Chondrocyte (in vitro differentiated cells): Measurements from ENCODE around the gene ANO2. TPM values are rescaled to one million over a fixed set of nuclear protein-coding genes. Genes with fewer than 3 reads are reported as not detected.
"Not testable (repeated sequence)": the region's sequence is repeated elsewhere in the genome, so short reads cannot be mapped to it uniquely, and the experiment has no call there.

Experiments used
- DNase-seq: peaks from one replicate; pipeline ENCODE4 v3.0.0; 2021; ENCODE audit warnings: mixed read lengths, low spot score
- H3K27ac Mint-ChIP-seq: one replicate; pipeline ENCODE4 v1.8.0; 2021; ENCODE audit warnings: mild to moderate bottlenecking, moderate library complexity, mixed read lengths; ENCODE audit not compliant: unreplicated experiment
- H3K27me3 Mint-ChIP-seq: 2 replicates; pipeline ENCODE4 v1.8.0; 2021; ENCODE audit warnings: low read depth, mixed read lengths
- H3K36me3 Mint-ChIP-seq: 2 replicates; pipeline ENCODE4 v1.8.0; 2021; ENCODE audit warnings: low read depth, mixed read lengths
- H3K4me1 Mint-ChIP-seq: 2 replicates; pipeline ENCODE4 v1.8.0; 2021; ENCODE audit warnings: low read depth, mild to moderate bottlenecking, mixed read lengths
- H3K4me3 Mint-ChIP-seq: one replicate; pipeline ENCODE4 v1.8.0; 2021; ENCODE audit warnings: mild to moderate bottlenecking, moderate library complexity, mixed read lengths; ENCODE audit not compliant: unreplicated experiment
- H3K9me3 Mint-ChIP-seq: 2 replicates; pipeline ENCODE4 v1.8.0; 2021; ENCODE audit warnings: low read depth, mixed read lengths
- total RNA-seq: library from RNA; stranded (reverse); gene quantifications from 3 replicates; pipeline ENCODE4 v1.2.1, GENCODE V29; 2021
- TF ChIP-seq, protein P1 (sequence below): fragments of 200-600 bp; sonication (generic); IDR thresholded peaks from 2 replicates; pipeline ENCODE4 v1.5.0; 2021; ENCODE audit warnings: antibody characterized with exemption, mild to moderate bottlenecking, moderate library complexity

ANO2 gene
- total RNA-seq, 1 donor from 2014 or later: 0.47 TPM

DNA sequence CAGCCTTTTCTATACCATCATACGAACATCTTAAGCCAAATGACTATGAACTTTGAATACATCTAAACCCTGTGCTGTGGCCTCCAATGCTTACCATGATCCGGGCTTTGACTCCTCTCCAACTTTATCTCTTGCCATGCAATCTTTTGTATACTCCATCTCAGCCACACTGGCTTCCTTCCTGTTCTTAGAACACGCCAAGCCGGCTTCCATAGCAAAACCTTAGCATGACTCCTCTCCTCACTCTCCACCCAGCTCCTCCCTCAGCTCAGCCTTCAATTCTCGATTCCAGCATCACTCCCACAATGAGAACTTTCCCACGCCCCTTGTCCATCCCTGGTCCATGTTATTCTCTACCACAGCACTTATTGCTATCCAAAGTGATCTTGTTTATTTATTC, 284.8 kb downstream of the ANO2 start:
- no peak overlapping the region for H3K27ac Mint-ChIP-seq
- H3K4me3 Mint-ChIP-seq: no peak overlapping the region
- H3K4me1 Mint-ChIP-seq: peaks cover 3% of the 10 kb centered on the region
- no peaks in the 10 kb centered on the region for H3K27me3 Mint-ChIP-seq
- DNase-seq: no peak
- TF ChIP-seq, protein P1, sequence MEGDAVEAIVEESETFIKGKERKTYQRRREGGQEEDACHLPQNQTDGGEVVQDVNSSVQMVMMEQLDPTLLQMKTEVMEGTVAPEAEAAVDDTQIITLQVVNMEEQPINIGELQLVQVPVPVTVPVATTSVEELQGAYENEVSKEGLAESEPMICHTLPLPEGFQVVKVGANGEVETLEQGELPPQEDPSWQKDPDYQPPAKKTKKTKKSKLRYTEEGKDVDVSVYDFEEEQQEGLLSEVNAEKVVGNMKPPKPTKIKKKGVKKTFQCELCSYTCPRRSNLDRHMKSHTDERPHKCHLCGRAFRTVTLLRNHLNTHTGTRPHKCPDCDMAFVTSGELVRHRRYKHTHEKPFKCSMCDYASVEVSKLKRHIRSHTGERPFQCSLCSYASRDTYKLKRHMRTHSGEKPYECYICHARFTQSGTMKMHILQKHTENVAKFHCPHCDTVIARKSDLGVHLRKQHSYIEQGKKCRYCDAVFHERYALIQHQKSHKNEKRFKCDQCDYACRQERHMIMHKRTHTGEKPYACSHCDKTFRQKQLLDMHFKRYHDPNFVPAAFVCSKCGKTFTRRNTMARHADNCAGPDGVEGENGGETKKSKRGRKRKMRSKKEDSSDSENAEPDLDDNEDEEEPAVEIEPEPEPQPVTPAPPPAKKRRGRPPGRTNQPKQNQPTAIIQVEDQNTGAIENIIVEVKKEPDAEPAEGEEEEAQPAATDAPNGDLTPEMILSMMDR: no peak
- H3K9me3 Mint-ChIP-seq: no peaks in the 10 kb centered on the region
- no peaks in the 10 kb centered on the region for H3K36me3 Mint-ChIP-seq

DNA sequence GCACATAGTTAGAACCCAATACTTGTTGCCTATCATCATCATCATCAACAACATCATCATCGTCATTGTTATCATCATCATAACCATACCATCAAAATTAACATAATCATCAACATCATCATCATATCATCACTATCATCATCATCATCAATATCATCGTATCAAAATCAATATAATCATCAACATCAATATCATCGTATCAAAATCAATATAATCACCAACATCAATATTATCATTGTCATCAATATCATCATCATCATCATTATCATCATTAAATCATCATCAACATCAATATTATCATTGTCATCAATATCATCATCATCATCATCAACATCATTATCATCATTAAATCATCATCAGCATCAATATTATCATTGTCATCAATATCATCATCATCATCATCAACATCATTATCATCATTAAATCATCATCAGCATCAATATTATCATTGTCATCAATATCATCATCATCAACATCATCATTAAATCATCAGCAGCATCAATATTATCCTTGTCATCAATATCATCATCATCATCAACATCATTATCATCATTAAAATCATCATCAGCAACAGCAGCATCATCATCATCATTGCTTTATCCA, 286.6 kb downstream of the ANO2 start:
- not testable (repeated sequence) for H3K36me3 Mint-ChIP-seq, H3K27ac Mint-ChIP-seq, DNase-seq, H3K4me3 Mint-ChIP-seq, H3K27me3 Mint-ChIP-seq, H3K9me3 Mint-ChIP-seq, H3K4me1 Mint-ChIP-seq

DNA sequence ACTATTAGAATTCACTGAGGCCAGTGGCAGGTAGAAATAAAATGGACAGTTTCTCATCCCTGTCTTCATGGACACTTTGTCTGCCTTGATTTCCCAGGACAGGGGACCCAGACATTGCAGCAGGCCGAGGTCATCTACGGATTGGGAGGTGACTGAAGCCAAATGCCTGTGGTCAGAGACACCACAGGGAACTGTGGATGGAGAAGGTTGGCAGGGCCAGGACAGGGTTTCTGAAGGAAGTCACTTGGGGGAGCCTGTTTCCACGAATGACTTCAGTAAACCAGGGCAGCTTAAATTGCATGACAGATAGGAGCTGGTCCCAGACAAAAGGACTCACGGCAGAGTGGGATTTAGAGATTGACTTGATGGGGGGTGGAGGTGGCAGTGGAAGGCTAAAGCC, 288.2 kb downstream of the ANO2 start:
- Mint-ChIP-seq H3K4me1 (no peaks in the 10 kb centered on the region), H3K9me3 (no peaks in the 10 kb centered on the region), H3K36me3 (no peaks in the 10 kb centered on the region), H3K27ac (no peak overlapping the region), H3K27me3 (no peaks in the 10 kb centered on the region), H3K4me3 (no peak overlapping the region)
- TF ChIP-seq, protein P1: no peak
- DNase-seq: no peak

DNA sequence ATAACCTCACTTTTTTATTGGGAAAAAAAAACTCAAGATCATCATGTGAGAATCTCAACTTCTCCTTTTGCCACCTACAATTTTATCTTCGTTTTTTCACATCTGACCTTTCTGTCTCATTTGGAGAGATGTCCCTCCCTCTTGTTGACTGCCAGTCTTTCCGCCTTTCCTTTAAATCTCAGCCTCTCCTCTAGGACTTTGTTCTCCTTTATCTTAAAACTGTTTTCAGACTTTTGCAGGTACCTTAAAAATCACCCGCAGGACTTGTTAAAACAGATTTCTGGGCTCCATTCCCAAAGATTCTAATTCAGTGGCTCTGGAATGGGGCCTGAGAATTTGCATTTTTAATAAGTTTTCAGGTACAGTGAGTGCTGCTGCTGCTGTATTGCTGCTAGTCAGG, 289.9 kb downstream of the ANO2 start:
- H3K4me3 Mint-ChIP-seq: no peak overlapping the region
- H3K27me3 Mint-ChIP-seq: peaks cover 3% of the 10 kb centered on the region
- TF ChIP-seq, protein P1: no peak
- no peak overlapping the region for H3K27ac Mint-ChIP-seq
- H3K9me3 Mint-ChIP-seq: no peaks in the 10 kb centered on the region
- peaks cover 3% of the 10 kb centered on the region for H3K4me1 Mint-ChIP-seq
- DNase-seq: no peak
- H3K36me3 Mint-ChIP-seq: no peaks in the 10 kb centered on the region

DNA sequence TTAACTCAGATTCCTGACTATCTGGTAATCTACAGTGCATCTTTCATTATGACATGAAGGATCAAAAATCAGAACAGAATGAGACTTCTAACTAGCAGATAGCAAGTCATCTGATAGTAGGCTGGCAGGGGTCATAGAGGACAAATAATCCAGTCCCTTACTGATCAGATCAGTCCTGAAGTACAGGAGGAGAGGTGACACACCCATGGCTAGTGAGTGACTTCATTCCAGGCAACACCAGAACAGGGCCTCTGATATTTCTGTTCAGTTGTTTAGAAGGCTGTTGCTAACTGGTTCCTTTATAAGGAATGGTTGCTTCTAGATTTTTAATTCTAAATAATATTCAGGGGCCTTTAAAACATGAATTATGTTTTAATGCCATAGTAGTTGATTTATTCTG, 291.0 kb downstream of the ANO2 start:
- Mint-ChIP-seq H3K4me3 (no peak overlapping the region), H3K4me1 (peaks cover 6% of the 10 kb centered on the region)
- TF ChIP-seq, protein P1: no peak

DNA sequence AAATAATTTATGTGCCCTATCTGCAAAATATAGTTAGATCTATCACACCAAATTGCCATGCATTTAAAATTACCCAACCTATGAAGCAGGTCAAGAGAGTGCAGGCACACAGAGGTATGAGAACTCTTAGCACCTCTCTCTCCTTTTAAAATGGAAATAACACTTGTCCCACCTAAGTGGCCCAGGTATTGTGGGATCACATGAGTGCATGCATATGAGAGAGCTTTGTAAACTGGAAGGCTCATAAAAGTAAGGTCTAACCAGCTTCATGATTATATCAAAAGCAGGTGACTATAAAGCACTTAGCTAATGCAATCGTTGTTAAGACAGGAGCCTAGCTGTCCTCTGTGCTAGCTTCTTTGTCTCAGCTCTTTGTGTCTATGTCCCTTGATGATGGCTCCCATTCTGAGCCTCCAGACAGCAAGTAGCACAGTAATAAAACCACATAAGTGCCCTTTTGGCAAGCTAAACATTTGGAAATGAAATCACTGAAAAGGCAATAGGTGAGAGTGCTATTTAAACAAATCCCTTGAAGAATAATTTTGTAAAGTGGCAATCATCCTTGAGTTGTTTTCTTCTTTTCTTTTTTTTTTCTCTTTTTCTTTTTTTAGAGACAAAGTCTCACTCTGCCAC, 294.1 kb downstream of the ANO2 start:
- TF ChIP-seq, protein P1: no peak
- Mint-ChIP-seq H3K36me3 (no peaks in the 10 kb centered on the region), H3K4me1 (peaks cover 6% of the 10 kb centered on the region), H3K9me3 (no peaks in the 10 kb centered on the region), H3K4me3 (no peak overlapping the region), H3K27ac (no peak overlapping the region), H3K27me3 (peaks cover 21% of the 10 kb centered on the region)
- DNase-seq: no peak

More for the DNA sequence above, 291.0 kb downstream of the ANO2 start:
- no peak for DNase-seq
- no peaks in the 10 kb centered on the region for H3K9me3 Mint-ChIP-seq
- H3K27ac Mint-ChIP-seq: no peak overlapping the region
- H3K36me3 Mint-ChIP-seq: no peaks in the 10 kb centered on the region
- peaks cover 5% of the 10 kb centered on the region for H3K27me3 Mint-ChIP-seq
